ENCODE results near the gene ZNF124.
"Not testable (repeated sequence)": the region's sequence is repeated elsewhere in the genome, so short reads cannot be mapped to it uniquely, and the experiment has no call there.

The ZNF124 gene

DNA sequence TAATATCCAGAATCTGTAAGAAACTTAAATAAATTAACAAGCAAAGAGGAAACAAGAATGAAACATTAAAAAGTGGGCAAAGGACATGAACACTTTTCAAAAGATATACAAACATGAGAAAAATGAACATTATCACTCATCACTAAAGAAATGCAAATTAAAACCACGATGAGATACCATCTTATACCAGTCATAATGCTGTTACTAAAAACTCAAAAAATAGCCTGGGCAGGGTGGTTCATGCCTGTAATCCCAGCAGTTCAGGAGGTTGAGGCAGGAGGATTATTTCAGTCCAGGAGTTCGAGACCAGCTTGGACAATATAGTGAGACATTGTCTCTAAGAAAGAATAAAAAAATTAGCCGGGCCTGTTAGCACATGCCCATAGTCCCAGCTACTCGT is 6.1 kb downstream of the ZNF124 start:
- Histone ChIP-seq H3K9ac (ENCODE audit: low read length) (no peak overlapping the region), H3K36me3 (ENCODE audit: insufficient read depth, low read length) (no peaks in the 10 kb centered on the region), H3K27ac (ENCODE audit: low read depth, low read length) (no peak overlapping the region), H3K9me3 (ENCODE audit: low read length) (peaks cover 9% of the 10 kb centered on the region), H3K27me3 (ENCODE audit: control insufficient read depth in 1 of 2, insufficient read depth in 2 of 2, low read length in 2 of 2) (no peaks in the 10 kb centered on the region), H3K4me1 (ENCODE audit: insufficient read depth, low read length) (no peaks in the 10 kb centered on the region), H3K4me3 (ENCODE audit: low read depth in 1 of 2, low read length in 2 of 2) (no peak overlapping the region)

DNA sequence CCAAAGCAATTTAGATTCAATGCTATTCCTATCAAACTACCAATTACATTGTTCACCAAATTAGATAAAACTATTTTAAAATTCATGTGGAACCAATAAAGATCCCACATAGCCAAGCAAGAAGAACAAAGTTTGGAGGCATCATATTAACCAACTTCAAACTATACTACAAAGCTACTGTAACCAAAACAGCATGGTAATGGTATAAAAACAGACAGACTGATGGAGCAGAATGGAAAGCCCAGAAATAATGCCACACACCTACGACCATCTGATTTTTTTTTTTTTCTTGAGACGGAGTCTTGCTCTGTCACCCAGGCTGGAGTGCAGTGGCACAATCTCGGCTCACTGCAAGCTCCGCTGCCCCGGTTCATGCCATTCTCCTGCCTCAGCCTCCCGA is 7.1 kb downstream of the ZNF124 start:
- no peaks in the 10 kb centered on the region for H3K27me3 ChIP-seq (ENCODE audit: control insufficient read depth in 1 of 2, insufficient read depth in 2 of 2, low read length in 2 of 2)
- H3K4me1 ChIP-seq (ENCODE audit: insufficient read depth, low read length), result no peaks in the 10 kb centered on the region
- no peak overlapping the region for H3K27ac ChIP-seq (ENCODE audit: low read depth, low read length)
- no peak overlapping the region for H3K9ac ChIP-seq (ENCODE audit: low read length)
- H3K4me3 ChIP-seq (ENCODE audit: low read depth in 1 of 2, low read length in 2 of 2), result no peak overlapping the region
- no peaks in the 10 kb centered on the region for H3K36me3 ChIP-seq (ENCODE audit: insufficient read depth, low read length)
- H3K9me3 ChIP-seq (ENCODE audit: low read length), result peaks cover 9% of the 10 kb centered on the region

DNA sequence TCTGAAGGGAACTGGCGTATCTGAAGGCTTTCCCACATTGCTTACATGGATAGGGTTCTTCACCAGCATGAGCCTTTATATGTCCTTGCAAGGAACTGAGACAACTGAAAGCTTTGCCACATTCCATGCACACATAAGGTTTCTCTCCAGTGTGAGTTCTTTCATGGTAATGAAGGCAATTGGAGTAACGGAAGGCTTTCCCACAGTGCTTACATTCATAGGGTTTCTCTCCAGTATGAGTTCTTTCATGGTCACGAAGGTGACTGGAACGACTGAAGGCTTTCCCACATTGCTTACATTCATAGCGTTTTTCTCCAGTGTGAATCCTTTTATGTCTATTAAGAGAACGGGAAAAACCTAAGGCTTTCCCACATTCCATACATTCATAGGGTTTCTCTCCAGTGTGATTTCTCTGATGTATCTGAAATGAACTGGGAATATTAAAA is 15.0 kb downstream of the ZNF124 start:
- H3K4me1 ChIP-seq (ENCODE audit: insufficient read depth, low read length), result no peaks in the 10 kb centered on the region
- peak overlapping the region in 1 of 2 donors; percentile 2 for H3K4me3 ChIP-seq (ENCODE audit: low read depth in 1 of 2, low read length in 2 of 2)
- H3K36me3 ChIP-seq (ENCODE audit: insufficient read depth, low read length), result peaks cover 9% of the 10 kb centered on the region
- no peaks in the 10 kb centered on the region for H3K27me3 ChIP-seq (ENCODE audit: control insufficient read depth in 1 of 2, insufficient read depth in 2 of 2, low read length in 2 of 2)
- H3K9ac ChIP-seq (ENCODE audit: low read length), result no peak overlapping the region
- no peak overlapping the region for H3K27ac ChIP-seq (ENCODE audit: low read depth, low read length)
- peaks cover 40% of the 10 kb centered on the region for H3K9me3 ChIP-seq (ENCODE audit: low read length)

DNA sequence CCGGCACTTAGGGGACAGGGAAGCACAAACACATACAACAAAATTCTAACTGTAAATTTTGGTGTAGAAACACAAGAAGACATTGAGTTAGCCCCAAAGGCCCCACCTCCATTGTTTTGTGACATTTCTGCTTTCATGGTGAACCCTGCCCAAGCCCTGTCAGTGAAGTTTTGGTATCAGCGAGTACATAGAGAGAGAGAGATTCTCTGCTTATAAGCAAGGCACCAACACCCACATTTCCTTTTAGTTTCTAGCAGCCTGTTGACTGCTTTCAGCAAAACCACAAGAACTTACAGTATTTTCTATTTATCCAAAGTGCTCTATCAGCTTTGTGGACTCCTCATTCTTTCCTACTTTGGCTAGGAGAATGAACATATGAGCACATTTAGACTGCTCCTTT is 24.0 kb downstream of the ZNF124 start:
- Histone ChIP-seq H3K27ac (ENCODE audit: low read depth, low read length) (no peak overlapping the region), H3K9me3 (ENCODE audit: low read length) (peaks cover 17% of the 10 kb centered on the region), H3K27me3 (ENCODE audit: control insufficient read depth in 1 of 2, insufficient read depth in 2 of 2, low read length in 2 of 2) (no peaks in the 10 kb centered on the region), H3K9ac (ENCODE audit: low read length) (no peak overlapping the region), H3K4me3 (ENCODE audit: low read depth in 1 of 2, low read length in 2 of 2) (no peak overlapping the region), H3K36me3 (ENCODE audit: insufficient read depth, low read length) (no peaks in the 10 kb centered on the region), H3K4me1 (ENCODE audit: insufficient read depth, low read length) (no peaks in the 10 kb centered on the region)

DNA sequence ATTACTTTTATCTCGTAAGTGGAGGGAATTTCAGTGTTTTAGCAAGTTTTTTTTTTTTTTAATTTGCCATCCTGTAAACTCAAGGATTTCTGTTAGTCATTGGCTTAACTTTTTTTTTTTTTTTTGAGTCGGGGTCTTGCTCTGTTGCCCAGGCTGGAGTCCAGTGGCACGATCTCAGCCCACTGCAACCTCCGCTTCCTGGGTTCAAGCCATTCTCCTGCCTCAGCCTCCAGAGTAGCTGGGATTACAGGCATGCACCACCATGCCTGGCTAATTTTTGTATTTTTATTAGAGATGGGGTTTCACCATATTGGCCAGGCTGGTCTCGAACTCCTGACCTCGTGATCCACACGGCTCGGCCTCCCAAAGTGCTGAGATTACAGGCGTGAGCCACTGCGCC is 24.7 kb downstream of the ZNF124 start:
- peaks cover 18% of the 10 kb centered on the region for H3K9me3 ChIP-seq (ENCODE audit: low read length)
- not testable (repeated sequence) for H3K4me1 ChIP-seq (ENCODE audit: insufficient read depth, low read length); H3K36me3 ChIP-seq (ENCODE audit: insufficient read depth, low read length); H3K4me3 ChIP-seq (ENCODE audit: low read depth in 1 of 2, low read length in 2 of 2); H3K27me3 ChIP-seq (ENCODE audit: control insufficient read depth in 1 of 2, insufficient read depth in 2 of 2, low read length in 2 of 2); H3K27ac ChIP-seq (ENCODE audit: low read depth, low read length); H3K9ac ChIP-seq (ENCODE audit: low read length)

DNA sequence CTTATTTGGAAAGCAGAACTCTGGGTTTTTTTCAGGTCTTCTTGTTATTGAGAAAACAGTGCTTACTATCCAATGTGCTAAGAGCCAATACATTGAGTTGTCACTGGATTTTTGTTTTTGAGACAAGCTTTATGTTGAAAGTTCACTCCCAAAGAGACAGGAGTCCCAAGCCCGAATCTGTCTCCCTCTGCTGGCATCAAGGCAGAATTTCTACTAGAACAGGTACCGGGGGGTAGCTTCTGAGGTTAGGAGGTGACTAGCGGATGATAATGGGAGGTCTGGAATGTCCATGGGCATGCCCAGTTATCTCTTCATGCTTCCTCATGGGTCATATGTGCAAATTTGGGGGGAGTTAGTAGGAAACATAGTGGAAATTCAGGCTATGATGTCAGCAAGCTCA is 25.1 kb downstream of the ZNF124 start:
- no peaks in the 10 kb centered on the region for H3K36me3 ChIP-seq (ENCODE audit: insufficient read depth, low read length)
- H3K27me3 ChIP-seq (ENCODE audit: control insufficient read depth in 1 of 2, insufficient read depth in 2 of 2, low read length in 2 of 2), result no peaks in the 10 kb centered on the region
- H3K27ac ChIP-seq (ENCODE audit: low read depth, low read length), result no peak overlapping the region
- no peak overlapping the region for H3K4me3 ChIP-seq (ENCODE audit: low read depth in 1 of 2, low read length in 2 of 2)
- no peaks in the 10 kb centered on the region for H3K4me1 ChIP-seq (ENCODE audit: insufficient read depth, low read length)
- H3K9me3 ChIP-seq (ENCODE audit: low read length), result peaks cover 22% of the 10 kb centered on the region
- H3K9ac ChIP-seq (ENCODE audit: low read length), result no peak overlapping the region

DNA sequence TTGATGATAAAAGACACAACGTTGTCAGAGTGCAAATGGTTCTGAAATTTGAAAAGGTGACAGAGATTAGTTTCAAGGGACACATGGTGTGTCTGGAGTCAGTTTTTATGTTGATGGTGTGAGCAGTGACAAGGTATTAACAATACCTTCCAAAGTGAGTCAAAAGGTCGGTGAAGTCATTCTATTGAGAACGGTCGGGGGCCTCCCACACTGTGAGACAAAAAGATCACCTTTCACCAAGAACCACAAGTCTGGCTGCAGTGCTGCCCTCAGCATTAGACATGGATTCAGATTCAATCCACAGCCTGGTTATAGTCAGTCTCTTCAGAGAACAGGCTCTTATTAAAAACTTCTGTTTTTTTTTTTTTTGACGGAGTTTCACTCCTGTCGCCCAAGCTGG is 26.5 kb downstream of the ZNF124 start:
- H3K36me3 ChIP-seq (ENCODE audit: insufficient read depth, low read length), result no peaks in the 10 kb centered on the region

DNA sequence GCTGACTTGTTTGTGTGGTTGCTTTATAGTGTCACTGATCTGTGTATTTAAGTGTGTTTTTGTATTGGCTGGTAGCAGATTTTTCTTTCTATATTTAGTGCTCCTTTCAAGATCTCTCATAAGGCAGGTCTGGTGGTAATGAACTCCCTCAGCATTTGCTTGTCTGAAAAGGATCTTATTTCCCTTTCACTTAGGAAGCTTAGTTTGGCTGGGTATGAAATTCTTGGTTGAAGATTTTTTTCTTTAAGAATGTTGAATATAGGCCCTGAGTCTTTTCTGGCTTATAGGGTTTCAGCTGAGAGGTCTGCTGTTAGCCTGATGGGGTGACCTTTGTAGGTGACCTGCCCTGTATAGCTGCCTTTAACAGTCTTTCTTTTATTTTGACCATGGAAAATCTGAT is 32.3 kb downstream of the ZNF124 start:
- H3K27ac ChIP-seq (ENCODE audit: low read depth, low read length); H3K27me3 ChIP-seq (ENCODE audit: control insufficient read depth in 1 of 2, insufficient read depth in 2 of 2, low read length in 2 of 2); H3K9ac ChIP-seq (ENCODE audit: low read length); H3K36me3 ChIP-seq (ENCODE audit: insufficient read depth, low read length); H3K4me1 ChIP-seq (ENCODE audit: insufficient read depth, low read length); H3K4me3 ChIP-seq (ENCODE audit: low read depth in 1 of 2, low read length in 2 of 2): not testable (repeated sequence)
- peaks cover 30% of the 10 kb centered on the region for H3K9me3 ChIP-seq (ENCODE audit: low read length)

More for the DNA sequence above, 26.5 kb downstream of the ZNF124 start:
- H3K9me3 ChIP-seq (ENCODE audit: low read length), result peaks cover 35% of the 10 kb centered on the region
- no peak overlapping the region for H3K9ac ChIP-seq (ENCODE audit: low read length)
- H3K27me3 ChIP-seq (ENCODE audit: control insufficient read depth in 1 of 2, insufficient read depth in 2 of 2, low read length in 2 of 2), result no peaks in the 10 kb centered on the region
- no peak overlapping the region for H3K27ac ChIP-seq (ENCODE audit: low read depth, low read length)
- H3K4me1 ChIP-seq (ENCODE audit: insufficient read depth, low read length), result no peaks in the 10 kb centered on the region
- no peak overlapping the region for H3K4me3 ChIP-seq (ENCODE audit: low read depth in 1 of 2, low read length in 2 of 2)

DNA sequence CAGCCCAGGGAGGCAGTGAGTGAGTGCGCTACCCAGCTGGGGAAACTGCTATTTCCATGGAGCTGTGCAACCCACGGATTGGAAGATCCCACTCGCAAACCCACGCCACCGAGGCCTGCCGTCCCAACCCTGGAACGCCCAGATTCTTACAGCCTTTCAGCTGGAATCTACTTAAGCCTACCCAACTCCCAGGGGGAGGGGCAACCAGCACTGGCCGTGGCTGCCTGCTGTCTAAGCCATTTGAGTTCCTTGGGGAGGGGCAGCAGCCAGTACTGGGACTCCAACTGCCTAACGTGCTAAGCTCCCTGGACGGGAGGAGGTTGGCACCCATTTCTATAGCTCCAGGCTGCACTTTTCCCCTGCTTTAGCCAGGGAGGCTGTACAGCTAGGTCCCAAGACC is 40.6 kb downstream of the ZNF124 start:
- no peaks in the 10 kb centered on the region for H3K27me3 ChIP-seq (ENCODE audit: control insufficient read depth in 1 of 2, insufficient read depth in 2 of 2, low read length in 2 of 2)
- no peak overlapping the region for H3K9ac ChIP-seq (ENCODE audit: low read length)
- no peaks in the 10 kb centered on the region for H3K4me1 ChIP-seq (ENCODE audit: insufficient read depth, low read length)
- peaks cover 16% of the 10 kb centered on the region for H3K9me3 ChIP-seq (ENCODE audit: low read length)
- no peak overlapping the region for H3K4me3 ChIP-seq (ENCODE audit: low read depth in 1 of 2, low read length in 2 of 2)
- H3K27ac ChIP-seq (ENCODE audit: low read depth, low read length), result no peak overlapping the region
- H3K36me3 ChIP-seq (ENCODE audit: insufficient read depth, low read length), result peaks cover 9% of the 10 kb centered on the region

DNA sequence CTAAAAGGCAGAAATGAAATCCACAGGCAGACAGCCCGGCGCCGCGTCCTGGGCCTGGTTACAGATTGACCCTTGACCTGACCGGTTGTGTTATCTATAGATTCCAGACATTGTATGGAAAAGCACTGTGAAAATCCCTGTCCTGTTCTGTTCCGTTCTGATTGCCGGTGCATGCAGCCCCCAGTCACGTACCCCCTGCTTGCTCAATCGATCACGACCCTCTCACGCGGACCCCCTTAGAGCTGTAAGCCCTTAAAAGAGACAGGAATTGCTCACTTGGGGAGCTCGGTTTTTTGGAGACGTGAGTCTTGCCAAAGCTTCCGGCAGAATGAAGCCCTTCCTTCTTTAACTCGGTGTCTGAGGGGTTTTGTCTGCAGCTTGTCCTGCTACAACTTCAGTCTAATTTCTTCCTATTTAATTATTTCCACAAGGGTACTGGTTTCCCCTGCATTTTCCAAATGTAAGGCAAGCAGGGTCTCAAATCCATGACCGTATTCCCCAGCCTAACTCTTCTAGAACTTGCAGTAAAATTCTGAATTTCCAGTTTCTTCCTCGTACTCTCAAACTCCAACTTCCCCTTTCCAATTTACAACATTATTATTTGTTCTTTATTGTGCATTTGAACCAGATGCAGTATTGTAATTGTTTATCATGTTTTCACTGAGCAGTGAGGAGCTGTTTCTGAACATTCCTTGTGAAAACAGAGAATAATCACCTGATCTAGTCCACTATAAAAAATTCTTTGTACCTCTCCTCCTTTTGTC is 44.1 kb downstream of the ZNF124 start:
- not testable (repeated sequence) for H3K27ac ChIP-seq (ENCODE audit: low read depth, low read length); H3K4me1 ChIP-seq (ENCODE audit: insufficient read depth, low read length); H3K4me3 ChIP-seq (ENCODE audit: low read depth in 1 of 2, low read length in 2 of 2); H3K9me3 ChIP-seq (ENCODE audit: low read length); H3K27me3 ChIP-seq (ENCODE audit: control insufficient read depth in 1 of 2, insufficient read depth in 2 of 2, low read length in 2 of 2); H3K9ac ChIP-seq (ENCODE audit: low read length); H3K36me3 ChIP-seq (ENCODE audit: insufficient read depth, low read length)

DNA sequence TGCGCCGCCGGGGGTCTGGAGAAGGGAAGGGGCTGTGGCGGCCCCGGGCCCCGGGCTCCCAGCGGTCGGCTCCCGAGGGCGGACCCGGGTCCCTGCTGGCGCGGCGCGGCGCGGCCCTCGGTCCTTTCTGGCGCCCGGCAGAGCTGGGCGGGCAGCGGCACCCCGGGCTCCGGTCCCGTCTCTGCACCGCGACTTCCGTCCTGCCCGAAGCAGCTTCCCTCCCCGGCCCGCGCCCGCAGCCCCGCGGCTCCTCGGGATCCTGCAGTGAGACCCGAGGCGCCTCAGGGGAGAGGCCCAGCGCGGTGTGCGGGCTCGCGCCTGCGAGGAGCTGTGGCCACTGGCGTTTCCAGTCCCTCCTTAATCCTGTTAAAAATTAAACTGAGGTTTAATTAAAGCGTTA is 45.2 kb downstream of the ZNF124 start:
- H3K4me1 ChIP-seq (ENCODE audit: insufficient read depth, low read length); H3K4me3 ChIP-seq (ENCODE audit: low read depth in 1 of 2, low read length in 2 of 2); H3K9ac ChIP-seq (ENCODE audit: low read length); H3K9me3 ChIP-seq (ENCODE audit: low read length); H3K27me3 ChIP-seq (ENCODE audit: control insufficient read depth in 1 of 2, insufficient read depth in 2 of 2, low read length in 2 of 2); H3K36me3 ChIP-seq (ENCODE audit: insufficient read depth, low read length); H3K27ac ChIP-seq (ENCODE audit: low read depth, low read length): not testable (repeated sequence)

DNA sequence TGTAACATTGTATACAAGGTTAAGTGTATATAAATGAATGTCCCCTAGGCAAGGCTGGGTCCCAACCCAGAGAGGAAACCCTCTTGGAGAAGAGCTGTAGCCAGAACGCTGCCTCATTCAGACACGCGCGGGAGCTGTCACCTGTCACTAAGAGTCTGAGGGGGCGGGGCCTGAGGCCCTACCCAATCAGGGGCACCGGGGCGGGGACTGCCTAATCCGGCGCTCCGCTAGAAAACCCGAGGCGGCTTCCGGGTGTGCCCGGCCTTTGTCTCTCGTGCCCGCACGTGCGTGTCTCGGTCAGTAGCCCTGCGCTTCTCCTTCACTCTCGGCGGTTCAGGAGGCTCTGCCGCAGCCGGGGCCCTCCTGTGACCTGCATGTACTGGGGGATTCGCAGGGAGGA is 45.7 kb downstream of the ZNF124 start:
- not testable (repeated sequence) for H3K27me3 ChIP-seq (ENCODE audit: control insufficient read depth in 1 of 2, insufficient read depth in 2 of 2, low read length in 2 of 2); H3K27ac ChIP-seq (ENCODE audit: low read depth, low read length); H3K36me3 ChIP-seq (ENCODE audit: insufficient read depth, low read length); H3K9me3 ChIP-seq (ENCODE audit: low read length); H3K4me3 ChIP-seq (ENCODE audit: low read depth in 1 of 2, low read length in 2 of 2); H3K9ac ChIP-seq (ENCODE audit: low read length); H3K4me1 ChIP-seq (ENCODE audit: insufficient read depth, low read length)

Data from muscle layer of colon (tissue), 2 donors.